SK-N-MC (cell line): Measurements from ENCODE around the gene GON4L.

Experiments
- EZH2 ChIP-seq: fragments of 200-600 bp; sonication (generic); IDR thresholded peaks from one replicate; pipeline ENCODE4 v1.6.1; 2017; ENCODE audit warnings: antibody characterized with exemption
- POLR2AphosphoS5 ChIP-seq: IDR thresholded peaks from 2 replicates; pipeline ENCODE4 v1.6.1; 2012; ENCODE audit warnings: mild to moderate bottlenecking, low read depth, low read length, borderline replicate concordance

- no peak for TF ChIP-seq EZH2
- TF ChIP-seq POLR2AphosphoS5, result no peak
Observed at GRCh38 chr1:155850345-155850744, 6.7 kb downstream of the GON4L start.
